GM12878 (cell line): ENCODE data around the gene CABYR. TPM values are rescaled to one million over a fixed set of nuclear protein-coding genes. Genes with fewer than 3 reads are reported as not detected.

Experiments used
- ATAC-seq: fragments of 200-7000 bp; cut with Tn5 transposase; 3 replicates; pipeline ENCODE4 v1.9.1; 2020; ENCODE audit warnings: mild to moderate bottlenecking, moderate library complexity
- BruUV-seq: library from RNA; stranded (reverse); fragments of 400-500 nt; replicated peaks from 2 replicates; lab custom pipeline; 2021; lab: Mats Ljungman, UMichigan
- CTCF ChIA-PET: fragments of 300-600 bp; sonication (Branson Sonifier 250); formaldehyde crosslinking; extraction: SDS; loops from one replicate; lab custom pipeline; 2021; ENCODE audit warnings: inconsistent platforms; lab: Yijun Ruan, JAX
- POLR2A ChIA-PET: fragments of 350-600 bp; formaldehyde crosslinking; extraction: SDS; loops from one replicate; lab custom pipeline; 2021; ENCODE audit warnings: inconsistent platforms; lab: Charles Lee
- RAD21 ChIA-PET: fragments of 300-600 bp; sonication (Branson Sonifier 250); formaldehyde crosslinking; loops from one replicate; lab custom pipeline; 2023; ENCODE audit warnings: antibody characterized with exemption; ENCODE audit not compliant: unreplicated experiment; lab: Charles Lee
- SMC1A ChIA-PET: fragments of 300-600 bp; sonication (Branson Sonifier 250); formaldehyde crosslinking; loops from one replicate; lab custom pipeline; 2023; ENCODE audit not compliant: unreplicated experiment, uncharacterized antibody; lab: Charles Lee
- DNase-seq: peaks from one replicate; pipeline ENCODE4 v3.0.0-alpha.2; 2011; ENCODE audit warnings: low read depth, low spot score
- FAIRE-seq: peaks from 3 replicates; lab custom pipeline; 2011; peaks lifted over from hg19 to GRCh38; lab: Jason Lieb, UNC
- H2AFZ ChIP-seq: 2 replicates; pipeline ENCODE4 v1.6.0; 2011; ENCODE audit warnings: low read depth, low read length, control low read depth; ENCODE audit not compliant: control insufficient read depth
- H3K27ac ChIP-seq: 2 replicates; pipeline ENCODE4 v1.5.1; 2011; ENCODE audit warnings: control low read depth; ENCODE audit not compliant: control insufficient read depth, insufficient read depth
- H3K27me3 ChIP-seq, 2 experiments: replicated peaks in 1 of 2; 2 replicates each; pipeline versions ENCODE4 v1.6.0 to v1.6.1; 2011; ENCODE audit warnings: low read length in 1 of 2; ENCODE audit not compliant: control insufficient read depth in 2 of 2, insufficient read depth in 2 of 2
- H3K36me3 ChIP-seq, 2 experiments: 2 replicates each; pipeline ENCODE4 v1.5.1; 2011; ENCODE audit warnings: low read length in 1 of 2; ENCODE audit not compliant: control insufficient read depth in 2 of 2, insufficient read depth in 2 of 2
- H3K4me1 ChIP-seq: 2 replicates; pipeline ENCODE4 v1.6.1; 2011; ENCODE audit warnings: mild to moderate bottlenecking, low read length, moderate library complexity, mixed read lengths; ENCODE audit not compliant: control insufficient read depth, insufficient read depth
- H3K4me2 ChIP-seq: 2 replicates; pipeline ENCODE4 v1.6.0; 2011; ENCODE audit warnings: control low read depth; ENCODE audit not compliant: control insufficient read depth, insufficient read depth
- H3K4me3 ChIP-seq: fragments of 200-600 bp; sonication (generic); 2 replicates; pipeline ENCODE4 v1.5.1; 2016
- H3K79me2 ChIP-seq: 2 replicates; pipeline ENCODE4 v1.6.0; 2011; ENCODE audit warnings: low read length; ENCODE audit not compliant: control insufficient read depth, insufficient read depth
- H3K9ac ChIP-seq: 2 replicates; pipeline ENCODE4 v1.8.0; 2011; ENCODE audit warnings: low read length, control low read depth, mixed read lengths; ENCODE audit not compliant: control insufficient read depth, insufficient read depth
- H3K9me3 ChIP-seq: replicated peaks from 3 replicates; pipeline ENCODE4 v1.5.1; 2011; ENCODE audit warnings: mild to moderate bottlenecking, low read length; ENCODE audit not compliant: control insufficient read depth, insufficient read depth
- H4K20me1 ChIP-seq: 2 replicates; pipeline ENCODE4 v1.6.0; 2011; ENCODE audit not compliant: control insufficient read depth, insufficient read depth
- CHD4 ChIP-seq: fragments of 200-600 bp; sonication (generic); IDR thresholded peaks from 2 replicates; pipeline ENCODE4 v1.6.1; 2016; ENCODE audit warnings: mild to moderate bottlenecking
- CREB1 ChIP-seq: IDR thresholded peaks from 2 replicates; pipeline ENCODE4 v1.6.1; 2012; ENCODE audit warnings: low read depth, mild to moderate bottlenecking, inconsistent platforms
- ETV6 ChIP-seq, 2 experiments: fragments of 450-650 bp in 1 of 2; IDR thresholded peaks in 1 of 2; conservative IDR thresholded peaks in 1 of 2; 2 replicates each; pipeline ENCODE4 v1.6.1; 2014; ENCODE audit warnings: antibody characterized with exemption in 1 of 2, borderline replicate concordance in 1 of 2, low read depth in 1 of 2, mild to moderate bottlenecking in 1 of 2, moderate library complexity in 1 of 2
- MEF2A ChIP-seq: IDR thresholded peaks from 2 replicates; pipeline ENCODE4 v1.6.1; 2011; ENCODE audit warnings: low read depth, mild to moderate bottlenecking, low read length, moderate library complexity; ENCODE audit not compliant: insufficient read depth
- MXI1 ChIP-seq: fragments of 150-350 bp; IDR thresholded peaks from 2 replicates; pipeline ENCODE4 v1.6.1; 2011; ENCODE audit warnings: low read depth, mild to moderate bottlenecking, inconsistent platforms, low read length, improper control_type of control experiment
- PML ChIP-seq: IDR thresholded peaks from 2 replicates; pipeline ENCODE4 v1.6.1; 2012; ENCODE audit warnings: low read length, inconsistent platforms
- POU2F2 ChIP-seq: IDR thresholded peaks from 3 replicates; pipeline ENCODE4 v1.6.1; 2011; ENCODE audit warnings: low read depth, mild to moderate bottlenecking, low read length, borderline replicate concordance
- SP1 ChIP-seq: IDR thresholded peaks from one replicate; pipeline ENCODE4 v1.6.1; 2011; ENCODE audit warnings: low read depth, low read length
- STAT1 ChIP-seq: fragments of 450-650 bp; conservative IDR thresholded peaks from 2 replicates; pipeline ENCODE4 v1.6.1; 2014; ENCODE audit warnings: antibody characterized with exemption, mild to moderate bottlenecking
- TBL1XR1 ChIP-seq: IDR thresholded peaks from 2 replicates; pipeline ENCODE4 v1.6.1; 2012; ENCODE audit warnings: low read depth, low read length, improper control_type of control experiment
- WGBS: methylation state at CpG from one replicate; pipeline ENCODE4 v1.1.6; 2016; ENCODE audit warnings: low lambda C conversion rate; ENCODE audit not compliant: insufficient replicate concordance, insufficient coverage; ENCODE audit errors: missing lambda C conversion rate; 5-methylcytosine and 5-hydroxymethylcytosine counted together
- in situ Hi-C: fragments of 300-500 bp; cut with MboI; formaldehyde crosslinking; loops from 9 replicates; pipeline ENCODE4 v1.14.3; 2018; ENCODE audit warnings: mixed read lengths
- intact Hi-C: fragments of 100-400 bp; cut with micrococcal nuclease; formaldehyde crosslinking; loops from one replicate; pipeline ENCODE4 v1.14.2; 2022; ENCODE audit not compliant: unreplicated experiment
- polyA plus RNA-seq, 11 experiments: library from polyadenylated mRNA; depleted of rRNA in 4 of 11; unstranded in 6 of 11; stranded (reverse) in 5 of 11; fragments of >200 nt; fragmentation: Nextera tagmentation in 4 of 11; fragmentation: Illumina TruSeq in 1 of 11; extraction: Ambion mirVana in 4 of 11; extraction: Trizol in 1 of 11; gene quantifications; 1 replicate in 1 of 11; 2 replicates in 10 of 11; pipeline versions ENCODE4 v1.2.1 to v1.2.3, GENCODE V29; 2011 to 2016; ENCODE audit warnings: inconsistent platforms in 2 of 11, missing spikeins in 2 of 11, low read depth in 1 of 11
- total RNA-seq, 4 experiments: library from RNA; depleted of rRNA in 3 of 4; stranded (reverse); fragments of >200 nt in 3 of 4; fragmentation: Illumina TruSeq in 1 of 4; extraction: Trizol in 1 of 4; gene quantifications; 2 replicates each; pipeline versions ENCODE4 v1.2.1 to v1.2.3, GENCODE V29; 2013 to 2021

Gene CABYR
- total and polyA plus RNA-seq, 10 of the 15 experiments (the other 5 are each of a cell fraction or from before 2014, with no cell fraction given) = 0.29 to 2.8 (median 1.7) TPM

DNA sequence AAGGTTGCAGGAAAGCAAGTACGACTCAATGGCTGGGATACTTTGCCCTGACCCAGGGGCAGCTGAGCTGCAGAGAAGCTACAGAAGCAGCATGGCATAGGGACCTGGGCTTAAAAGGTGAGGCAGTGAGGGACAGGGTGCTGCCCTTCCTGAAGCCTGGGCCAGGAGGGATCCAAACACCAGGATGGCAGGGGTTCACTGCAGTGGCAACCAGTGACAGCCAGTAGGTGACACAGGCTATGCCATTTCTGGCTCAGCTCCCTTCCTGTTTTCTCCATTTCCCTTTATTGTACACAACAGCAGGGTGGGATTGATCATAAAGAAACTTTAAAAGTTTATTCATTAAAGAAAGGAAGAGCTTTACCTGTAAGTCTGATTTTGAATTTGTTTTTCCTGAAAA is 48.8 kb downstream of the CABYR start:
- ChIA-PET RAD21 (interaction anchor here (0.6 to 0.8 kb wide), 2 partner anchors 10 to 47 kb away, joined by 3 to 4 read pairs; no protein-coding TSS in a partner anchor), POLR2A (no interaction called here), CTCF (interaction anchor here (0.5 to 6.2 kb wide), 4 partner anchors 8 to 1395 kb away, joined by 3 to 69 read pairs (median 4); no protein-coding TSS in a partner anchor), SMC1A (interaction anchor here (0.5 to 6.5 kb wide), 3 partner anchors 11 to 1740 kb away, joined by 3 to 48 read pairs (median 4); no protein-coding TSS in a partner anchor)
- DNase-seq = no peak
- peaks cover 0 to 9% of the 10 kb centered on the region in 2 experiments; a peak in 2 of 4 replicates for H3K27me3 ChIP-seq
- no peak overlapping the region for H2AFZ ChIP-seq
- no TSS peak for BruUV-seq
- no peak overlapping the region for H3K4me3 ChIP-seq
- intact Hi-C loops = no loop called here
- H3K27ac ChIP-seq = no peak overlapping the region
- no peak overlapping the region for H3K4me2 ChIP-seq
- no peak overlapping the region for H3K9ac ChIP-seq
- WGBS = 100% methylated on average over 1 of the region's 1 CpG
- H4K20me1 ChIP-seq = no peaks in the 10 kb centered on the region
- no peak for ATAC-seq
- no peaks in the 10 kb centered on the region for H3K79me2 ChIP-seq
- peaks cover 21% of the 10 kb centered on the region for H3K4me1 ChIP-seq
- in situ Hi-C loops = no loop called here
- H3K36me3 ChIP-seq = no peaks in the 10 kb centered on the region
- FAIRE-seq = no peak
- no peak for TF ChIP-seq TBL1XR1
- no peak for TF ChIP-seq CHD4
- TF ChIP-seq SP1 = no peak
- no peak for TF ChIP-seq ETV6 (conservative IDR thresholded peaks at IDR 0.05 in 1 of 2, IDR thresholded peaks at IDR 0.05 in 1 of 2; ENCODE audit: borderline replicate concordance in 1 of 2, low read depth in 1 of 2)
- no peaks in the 10 kb centered on the region for H3K9me3 ChIP-seq

GRCh38 chr18:24188120-24188519 is 49.3 kb downstream of the CABYR start:
- no TSS peak for BruUV-seq
- RAD21 ChIA-PET = interaction anchor here (0.6 to 1.5 kb wide), 2 partner anchors 11 to 48 kb away, joined by 3 to 14 read pairs; no protein-coding TSS in a partner anchor
- Histone ChIP-seq H3K9ac (no peak overlapping the region), H3K36me3 (no peaks in the 10 kb centered on the region), H3K79me2 (no peaks in the 10 kb centered on the region), H3K4me1 (peaks cover 21% of the 10 kb centered on the region), H4K20me1 (no peaks in the 10 kb centered on the region), H3K4me2 (no peak overlapping the region)
- no peak for DNase-seq
- in situ Hi-C loops (no loop called here), intact Hi-C loops (no loop called here)
- WGBS = 78% methylated on average over 5 of the region's 5 CpGs
- ATAC-seq = no peak
- SMC1A ChIA-PET = interaction anchor here (0.5 to 6.5 kb wide), 4 partner anchors 9 to 1740 kb away, joined by 3 to 48 read pairs (median 4); no protein-coding TSS in a partner anchor
- TF ChIP-seq MXI1 = no peak
- no peak for TF ChIP-seq MEF2A
- no peak for TF ChIP-seq CREB1
- no peak for TF ChIP-seq PML
- no peak for TF ChIP-seq ETV6 (conservative IDR thresholded peaks at IDR 0.05 in 1 of 2, IDR thresholded peaks at IDR 0.05 in 1 of 2; ENCODE audit: borderline replicate concordance in 1 of 2, low read depth in 1 of 2)
- TF ChIP-seq POU2F2 = no peak
- TF ChIP-seq STAT1 = no peak
- TF ChIP-seq, all 136 proteins: peak for 0
- no peaks in the 10 kb centered on the region for H3K9me3 ChIP-seq
- no peak overlapping the region for H3K27ac ChIP-seq
- ChIA-PET POLR2A (no interaction called here), CTCF (interaction anchor here (1.0 to 6.2 kb wide), 3 partner anchors 9 to 301 kb away, joined by 3 to 69 read pairs (median 6); no protein-coding TSS in a partner anchor)
- FAIRE-seq = no peak
- peaks cover 0 to 9% of the 10 kb centered on the region in 2 experiments; a peak in 2 of 4 replicates for H3K27me3 ChIP-seq
- no peak overlapping the region for H3K4me3 ChIP-seq
- no peak overlapping the region for H2AFZ ChIP-seq
